PC-9 (cell line): ENCODE data around the gene PRKG1. TPM values are rescaled to one million over a fixed set of nuclear protein-coding genes. Genes with fewer than 3 reads are reported as not detected.

Experiments used
- BruUV-seq: library from RNA; stranded (reverse); fragments of 400-500 nt; replicated peaks from 2 replicates; lab custom pipeline; 2021; lab: Mats Ljungman, UMichigan
- CTCF ChIA-PET: fragments of 300-600 bp; sonication (Branson Sonifier 250); formaldehyde crosslinking; loops from one replicate; lab custom pipeline; 2022; ENCODE audit warnings: antibody characterized with exemption; lab: Charles Lee
- POLR2A ChIA-PET: fragments of 300-600 bp; sonication (Branson Sonifier 250); formaldehyde crosslinking; loops from one replicate; lab custom pipeline; 2022; ENCODE audit warnings: antibody characterized with exemption; ENCODE audit not compliant: unreplicated experiment; lab: Charles Lee
- DNase-seq, 2 experiments: peaks; one replicate each; pipeline versions ENCODE4 v3.0.0 to v3.0.0-alpha.2; 2015 to 2022; ENCODE audit warnings: mixed read lengths in 1 of 2
- H2AFZ ChIP-seq: fragments of 200-600 bp; sonication (generic); 2 replicates; pipeline ENCODE4 v1.8.1; 2017; ENCODE audit warnings: antibody characterized with exemption
- H3F3A ChIP-seq: fragments of 200-600 bp; sonication (generic); 2 replicates; pipeline ENCODE4 v1.8.1; 2017; ENCODE audit warnings: antibody characterized with exemption, mild to moderate bottlenecking, low read depth; ENCODE audit not compliant: insufficient read depth
- H3K27ac ChIP-seq: fragments of 200-600 bp; sonication (generic); 2 replicates; pipeline ENCODE4 v1.6.1; 2016; ENCODE audit warnings: mixed run types
- H3K27me3 ChIP-seq: fragments of 200-600 bp; sonication (generic); 2 replicates; pipeline ENCODE4 v1.6.1; 2016; ENCODE audit warnings: low read depth, mixed run types; ENCODE audit not compliant: insufficient read depth
- H3K36me3 ChIP-seq: fragments of 200-600 bp; sonication (generic); 2 replicates; pipeline ENCODE4 v1.6.1; 2016; ENCODE audit warnings: low read depth, mixed run types
- H3K4me1 ChIP-seq: fragments of 200-600 bp; sonication (generic); replicated peaks from 2 replicates; pipeline ENCODE4 v1.6.1; 2016; ENCODE audit warnings: mixed run types; ENCODE audit not compliant: insufficient read depth
- H3K4me2 ChIP-seq: fragments of 200-600 bp; sonication (generic); 2 replicates; pipeline ENCODE4 v1.6.1; 2017; ENCODE audit warnings: mixed run types
- H3K4me3 ChIP-seq: fragments of 200-600 bp; sonication (generic); 2 replicates; pipeline ENCODE4 v1.6.1; 2016; ENCODE audit warnings: mixed run types
- H3K79me2 ChIP-seq: fragments of 200-600 bp; sonication (generic); 2 replicates; pipeline ENCODE4 v1.6.1; 2017; ENCODE audit warnings: low read depth, mixed run types
- H3K9me2 ChIP-seq: fragments of 200-600 bp; sonication (generic); 2 replicates; pipeline ENCODE4 v1.8.1; 2017; ENCODE audit warnings: mild to moderate bottlenecking; ENCODE audit not compliant: insufficient read depth
- H3K9me3 ChIP-seq: fragments of 200-600 bp; sonication (generic); 2 replicates; pipeline ENCODE4 v1.8.1; 2016; ENCODE audit warnings: low read depth; ENCODE audit not compliant: insufficient read depth
- H4K20me1 ChIP-seq: fragments of 200-600 bp; sonication (generic); 2 replicates; pipeline ENCODE4 v1.8.1; 2017; ENCODE audit not compliant: insufficient read depth
- EZH2 ChIP-seq: fragments of 200-600 bp; sonication (generic); IDR thresholded peaks from 2 replicates; pipeline ENCODE4 v1.8.0; 2017; ENCODE audit warnings: antibody characterized with exemption, low read depth
- intact Hi-C: fragments of 100-400 bp; cut with micrococcal nuclease; formaldehyde crosslinking; loops from one replicate; pipeline ENCODE4 v1.10.0; 2022; ENCODE audit not compliant: unreplicated experiment
- total RNA-seq: library from RNA; stranded (reverse); gene quantifications from 2 replicates; pipeline ENCODE4 v1.2.3, GENCODE V29; 2021
- TF ChIP-seq, protein P1 (sequence below): fragments of 200-600 bp; sonication (generic); conservative IDR thresholded peaks from 2 replicates; pipeline ENCODE4 v1.6.1; 2017; ENCODE audit warnings: mixed run types, antibody characterized with exemption, mild to moderate bottlenecking, moderate library complexity

PRKG1 gene
- total RNA-seq, 1 experiment from 2014 or later, result 0.70 TPM

GRCh38 chr10:51394039-51394438 lies 319.8 kb downstream of the PRKG1 start:
- no TSS peak for BruUV-seq

DNA sequence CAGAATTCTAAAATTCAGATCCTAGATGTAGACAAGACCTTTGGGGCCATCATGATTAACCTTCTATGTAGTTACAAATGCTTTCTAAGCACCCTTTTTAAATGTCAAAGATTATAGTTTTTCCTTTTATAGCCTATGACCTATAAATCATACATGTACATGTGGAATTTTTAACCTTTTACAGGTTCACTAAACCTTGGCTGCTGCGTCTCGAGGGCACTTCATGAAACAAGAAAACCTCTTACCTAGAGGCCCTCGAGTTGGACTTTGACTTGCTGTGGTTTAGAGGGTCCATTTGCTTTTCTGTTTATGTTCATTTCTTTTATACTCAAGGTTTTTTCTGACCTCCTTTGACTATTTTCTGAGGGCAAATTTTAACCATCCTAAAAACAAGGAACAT lies 323.0 kb downstream of the PRKG1 start:
- H3K79me2 ChIP-seq, result no peaks in the 10 kb centered on the region
- TF ChIP-seq, protein P1, sequence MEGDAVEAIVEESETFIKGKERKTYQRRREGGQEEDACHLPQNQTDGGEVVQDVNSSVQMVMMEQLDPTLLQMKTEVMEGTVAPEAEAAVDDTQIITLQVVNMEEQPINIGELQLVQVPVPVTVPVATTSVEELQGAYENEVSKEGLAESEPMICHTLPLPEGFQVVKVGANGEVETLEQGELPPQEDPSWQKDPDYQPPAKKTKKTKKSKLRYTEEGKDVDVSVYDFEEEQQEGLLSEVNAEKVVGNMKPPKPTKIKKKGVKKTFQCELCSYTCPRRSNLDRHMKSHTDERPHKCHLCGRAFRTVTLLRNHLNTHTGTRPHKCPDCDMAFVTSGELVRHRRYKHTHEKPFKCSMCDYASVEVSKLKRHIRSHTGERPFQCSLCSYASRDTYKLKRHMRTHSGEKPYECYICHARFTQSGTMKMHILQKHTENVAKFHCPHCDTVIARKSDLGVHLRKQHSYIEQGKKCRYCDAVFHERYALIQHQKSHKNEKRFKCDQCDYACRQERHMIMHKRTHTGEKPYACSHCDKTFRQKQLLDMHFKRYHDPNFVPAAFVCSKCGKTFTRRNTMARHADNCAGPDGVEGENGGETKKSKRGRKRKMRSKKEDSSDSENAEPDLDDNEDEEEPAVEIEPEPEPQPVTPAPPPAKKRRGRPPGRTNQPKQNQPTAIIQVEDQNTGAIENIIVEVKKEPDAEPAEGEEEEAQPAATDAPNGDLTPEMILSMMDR, result no peak
- TF ChIP-seq EZH2, result no peak
- no peaks in the 10 kb centered on the region for H3K27me3 ChIP-seq
- no peak overlapping the region for H3K27ac ChIP-seq
- H3K4me1 ChIP-seq, result no peaks in the 10 kb centered on the region
- intact Hi-C loops, result no loop called here
- no TSS peak for BruUV-seq
- CTCF ChIA-PET, result no interaction called here
- no peaks in the 10 kb centered on the region for H3K9me3 ChIP-seq
- H3K9me2 ChIP-seq, result no peaks in the 10 kb centered on the region
- no peak overlapping the region for H2AFZ ChIP-seq
- H3F3A ChIP-seq, result no peaks in the 10 kb centered on the region
- no peak for DNase-seq
- no peaks in the 10 kb centered on the region for H3K36me3 ChIP-seq
- H4K20me1 ChIP-seq, result no peaks in the 10 kb centered on the region
- H3K4me3 ChIP-seq, result no peak overlapping the region
- POLR2A ChIA-PET, result no interaction called here
- H3K4me2 ChIP-seq, result no peak overlapping the region

More at GRCh38 chr10:51394039-51394438, 319.8 kb downstream of the PRKG1 start:
- Histone ChIP-seq H3K79me2 (no peaks in the 10 kb centered on the region), H3K9me2 (no peaks in the 10 kb centered on the region), H3K27me3 (no peaks in the 10 kb centered on the region), H2AFZ (no peak overlapping the region), H4K20me1 (no peaks in the 10 kb centered on the region), H3K27ac (no peak overlapping the region), H3K9me3 (no peaks in the 10 kb centered on the region), H3K4me1 (no peaks in the 10 kb centered on the region), H3F3A (no peaks in the 10 kb centered on the region), H3K36me3 (no peaks in the 10 kb centered on the region), H3K4me3 (no peak overlapping the region), H3K4me2 (no peak overlapping the region)
- POLR2A ChIA-PET, result interaction anchor here (0.5 kb wide), 1 partner anchor 270 kb away, joined by 8 read pairs; no protein-coding TSS in a partner anchor
- intact Hi-C loops, result no loop called here
- TF ChIP-seq EZH2, result no peak
- TF ChIP-seq, protein P1, result no peak
- no peak for DNase-seq
- CTCF ChIA-PET, result no interaction called here

DNA sequence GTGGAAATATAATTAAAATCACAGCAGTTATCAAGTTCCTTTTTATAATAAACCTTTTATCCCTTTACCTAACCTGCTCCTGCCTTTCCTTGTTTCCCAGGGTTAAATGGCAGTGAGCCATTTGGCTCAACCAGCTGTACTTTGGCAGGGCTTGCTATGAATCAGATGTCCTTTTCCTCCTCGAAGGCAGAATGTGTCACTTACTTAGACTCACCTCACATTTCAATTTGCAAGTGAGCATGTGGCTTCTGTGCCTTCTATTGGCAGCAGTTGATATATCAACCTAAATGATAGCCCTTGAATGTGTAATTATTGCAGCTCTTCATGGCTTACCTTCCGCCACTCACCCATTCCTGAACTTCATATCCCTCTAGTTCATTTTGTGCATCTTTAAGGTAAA lies 323.4 kb downstream of the PRKG1 start:
- Histone ChIP-seq H3K27me3 (no peaks in the 10 kb centered on the region), H2AFZ (no peak overlapping the region), H3K9me3 (no peaks in the 10 kb centered on the region), H3K36me3 (no peaks in the 10 kb centered on the region), H3K79me2 (no peaks in the 10 kb centered on the region), H3K4me3 (no peak overlapping the region), H4K20me1 (no peaks in the 10 kb centered on the region), H3K4me1 (no peaks in the 10 kb centered on the region), H3K27ac (no peak overlapping the region), H3F3A (no peaks in the 10 kb centered on the region), H3K9me2 (no peaks in the 10 kb centered on the region), H3K4me2 (no peak overlapping the region)
- TF ChIP-seq, protein P1, result no peak
- TF ChIP-seq EZH2, result no peak
- CTCF ChIA-PET, result no interaction called here
- DNase-seq, result peak in 1 of 2 experiments; percentile 8
- intact Hi-C loops, result no loop called here
- POLR2A ChIA-PET, result no interaction called here
- no TSS peak for BruUV-seq
